NB4 (cell line): ENCODE results near the gene CCNY.

Source experiments
- DNase-seq: peaks from one replicate; pipeline ENCODE4 v3.0.0; 2010; ENCODE audit warnings: low read depth
- H3K4me3 ChIP-seq: one replicate; pipeline ENCODE4 v1.5.1; 2011; ENCODE audit warnings: mild to moderate bottlenecking, low read depth, low read length, moderate library complexity
- MYC ChIP-seq: IDR thresholded peaks from 2 replicates; pipeline ENCODE4 v1.6.1; 2011; ENCODE audit warnings: low read depth, low read length
- POLR2A ChIP-seq: IDR thresholded peaks from 2 replicates; pipeline ENCODE4 v1.6.1; 2011; ENCODE audit warnings: mild to moderate bottlenecking; ENCODE audit not compliant: insufficient read length; ENCODE audit errors: extremely low read depth
- TF ChIP-seq, protein P1 (sequence below): IDR thresholded peaks from 2 replicates; pipeline ENCODE4 v1.6.1; 2011; ENCODE audit warnings: low read depth, low read length
- TF ChIP-seq, protein P2 (sequence below): IDR thresholded peaks from one replicate; pipeline ENCODE4 v1.5.1; 2012; ENCODE audit warnings: low read depth, low read length

CCNY gene

DNA sequence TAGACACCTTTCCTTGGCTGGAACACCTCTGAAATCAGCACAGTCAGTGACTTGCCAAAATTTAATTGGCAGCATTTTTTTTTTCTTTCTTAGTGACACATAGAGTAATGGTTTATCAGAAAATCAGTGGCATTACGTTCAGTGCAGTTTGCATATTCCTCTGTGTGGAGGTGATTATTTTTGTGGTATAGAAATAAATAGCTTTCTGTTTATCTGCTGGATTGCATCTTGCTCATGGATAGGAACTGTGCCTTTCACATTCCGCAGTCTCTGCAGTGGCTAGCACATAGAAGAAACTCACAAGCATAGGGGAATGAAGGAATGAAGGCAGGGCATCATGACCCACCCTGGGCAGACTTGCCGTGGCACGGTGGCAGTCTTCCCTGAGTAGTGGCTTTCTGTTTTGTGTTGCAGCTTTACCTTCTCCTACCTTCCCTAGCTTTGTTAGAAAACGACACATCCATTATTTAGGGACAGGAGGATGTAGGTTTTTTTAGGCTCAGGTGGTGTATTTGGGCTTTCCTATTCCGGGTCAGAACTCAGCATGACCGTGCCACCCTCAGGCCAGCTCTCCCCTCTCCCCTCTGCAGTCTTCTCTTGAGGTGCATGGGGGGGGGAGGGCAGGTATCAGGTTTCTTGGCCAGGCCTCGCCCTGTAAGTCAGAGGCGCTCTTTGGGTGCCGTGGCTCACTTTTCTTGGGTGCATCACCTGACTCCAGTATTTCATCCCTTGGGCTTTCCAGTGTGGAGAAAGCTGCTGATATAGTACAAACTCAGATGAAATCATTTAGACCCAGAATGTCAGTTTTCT, 156.3 kb downstream of the CCNY start:
- no peak for DNase-seq
- TF ChIP-seq, protein P1, sequence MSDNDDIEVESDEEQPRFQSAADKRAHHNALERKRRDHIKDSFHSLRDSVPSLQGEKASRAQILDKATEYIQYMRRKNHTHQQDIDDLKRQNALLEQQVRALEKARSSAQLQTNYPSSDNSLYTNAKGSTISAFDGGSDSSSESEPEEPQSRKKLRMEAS: no peak
- TF ChIP-seq, protein P2, sequence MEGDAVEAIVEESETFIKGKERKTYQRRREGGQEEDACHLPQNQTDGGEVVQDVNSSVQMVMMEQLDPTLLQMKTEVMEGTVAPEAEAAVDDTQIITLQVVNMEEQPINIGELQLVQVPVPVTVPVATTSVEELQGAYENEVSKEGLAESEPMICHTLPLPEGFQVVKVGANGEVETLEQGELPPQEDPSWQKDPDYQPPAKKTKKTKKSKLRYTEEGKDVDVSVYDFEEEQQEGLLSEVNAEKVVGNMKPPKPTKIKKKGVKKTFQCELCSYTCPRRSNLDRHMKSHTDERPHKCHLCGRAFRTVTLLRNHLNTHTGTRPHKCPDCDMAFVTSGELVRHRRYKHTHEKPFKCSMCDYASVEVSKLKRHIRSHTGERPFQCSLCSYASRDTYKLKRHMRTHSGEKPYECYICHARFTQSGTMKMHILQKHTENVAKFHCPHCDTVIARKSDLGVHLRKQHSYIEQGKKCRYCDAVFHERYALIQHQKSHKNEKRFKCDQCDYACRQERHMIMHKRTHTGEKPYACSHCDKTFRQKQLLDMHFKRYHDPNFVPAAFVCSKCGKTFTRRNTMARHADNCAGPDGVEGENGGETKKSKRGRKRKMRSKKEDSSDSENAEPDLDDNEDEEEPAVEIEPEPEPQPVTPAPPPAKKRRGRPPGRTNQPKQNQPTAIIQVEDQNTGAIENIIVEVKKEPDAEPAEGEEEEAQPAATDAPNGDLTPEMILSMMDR: no peak
- no peak for TF ChIP-seq MYC
- no peak for TF ChIP-seq POLR2A
- no peak overlapping the region for H3K4me3 ChIP-seq

DNA sequence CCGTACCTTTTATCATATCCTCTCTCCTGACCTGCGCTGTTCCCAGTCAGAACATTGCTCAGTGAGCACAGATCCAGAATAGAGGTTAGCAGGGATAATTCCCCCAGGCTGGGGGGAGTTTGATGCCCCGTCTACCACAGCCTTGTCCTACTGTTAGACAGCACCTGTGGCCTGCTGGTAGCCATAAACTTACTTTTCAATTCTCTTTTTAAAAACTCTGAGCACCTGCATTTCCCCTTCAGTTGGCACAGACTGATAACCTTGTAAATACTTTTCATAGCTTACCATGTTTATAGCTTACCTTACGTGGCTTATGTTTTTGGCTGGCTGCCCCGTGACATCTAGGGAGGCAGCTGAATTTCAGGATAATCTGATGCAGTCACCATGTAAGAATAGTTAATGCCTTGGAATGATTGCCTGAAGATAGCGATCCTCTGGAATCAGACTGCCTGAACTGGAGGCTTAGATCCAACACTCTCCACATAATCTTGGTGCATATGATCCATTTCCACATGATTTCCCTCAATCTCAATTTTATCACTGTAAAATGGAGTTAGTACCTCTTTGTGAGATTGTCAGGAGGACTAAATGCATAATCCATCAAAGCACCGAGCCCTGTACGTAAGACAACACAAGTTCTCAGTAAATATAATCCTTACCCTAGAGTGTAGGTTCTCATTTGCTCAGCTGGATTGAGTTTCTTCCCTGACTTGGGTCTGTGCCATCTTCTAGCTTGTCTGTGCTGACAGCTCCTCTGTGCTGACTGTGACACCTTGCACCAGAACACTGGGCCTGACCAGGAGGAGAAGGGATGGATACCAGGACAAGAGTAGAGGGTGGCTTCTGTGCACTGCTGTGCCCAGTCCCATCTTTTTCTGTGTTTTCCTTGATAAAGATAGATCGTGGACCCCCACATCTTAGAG, 157.1 kb downstream of the CCNY start:
- no peak for DNase-seq
- TF ChIP-seq, protein P2: no peak
- no peak for TF ChIP-seq MYC
- TF ChIP-seq, protein P1: no peak
- H3K4me3 ChIP-seq: no peak overlapping the region

DNA sequence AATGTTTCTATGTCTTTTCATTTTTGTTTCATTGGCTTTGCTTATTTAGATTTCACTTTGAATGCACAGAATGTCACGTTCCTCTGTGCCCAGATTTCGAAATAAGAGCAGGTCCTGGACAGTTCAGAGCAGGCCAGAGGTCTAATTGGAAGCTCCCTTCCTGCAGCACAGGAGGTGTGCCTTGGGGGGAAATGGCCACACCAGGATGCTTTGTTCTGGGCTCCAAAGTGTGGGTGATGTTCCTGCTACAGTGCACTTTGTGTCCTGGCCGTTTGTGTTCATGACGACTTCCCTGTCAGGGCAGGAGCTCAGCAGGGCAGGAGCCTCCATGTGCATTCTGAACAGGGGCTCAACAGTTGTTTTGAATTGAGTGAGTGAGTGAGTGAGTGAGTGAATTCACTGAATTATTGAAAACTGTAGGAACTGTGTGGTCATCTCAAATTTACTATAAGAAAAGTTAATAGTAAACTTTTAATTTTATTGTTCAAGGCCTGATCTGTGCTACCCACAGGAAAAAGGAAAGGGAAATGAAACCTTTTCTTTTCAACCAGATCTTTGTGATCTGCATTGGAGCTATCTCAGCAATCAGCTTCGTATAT, 159.3 kb downstream of the CCNY start:
- H3K4me3 ChIP-seq: no peak overlapping the region
- TF ChIP-seq, protein P2: no peak
- TF ChIP-seq MYC (no peak), POLR2A (no peak)
- TF ChIP-seq, protein P1: no peak

DNA sequence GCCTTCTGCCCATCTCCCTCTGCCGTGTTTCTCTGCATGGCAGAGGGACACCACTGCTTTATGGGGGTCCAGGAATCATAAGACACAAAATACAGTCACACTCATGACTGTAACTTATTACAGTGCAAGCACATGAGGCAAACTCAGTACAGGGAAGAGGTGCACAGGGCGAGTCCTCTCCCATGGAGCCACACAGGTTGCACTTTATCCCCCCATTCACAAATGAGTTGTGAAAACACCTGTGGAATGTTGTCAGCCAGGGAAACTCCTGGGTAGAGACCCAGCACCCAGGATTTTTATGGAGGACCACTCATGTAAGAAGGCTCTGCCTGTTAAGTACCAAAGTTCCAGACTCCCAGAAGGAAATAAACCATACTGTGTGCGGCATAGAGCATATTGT, 161.6 kb downstream of the CCNY start:
- DNase-seq: no peak
- TF ChIP-seq, protein P1: no peak
- TF ChIP-seq MYC (no peak), POLR2A (no peak)
- TF ChIP-seq, protein P2: no peak
- H3K4me3 ChIP-seq: no peak overlapping the region

More for the DNA sequence above, 159.3 kb downstream of the CCNY start:
- peak; percentile 2 for DNase-seq

DNA sequence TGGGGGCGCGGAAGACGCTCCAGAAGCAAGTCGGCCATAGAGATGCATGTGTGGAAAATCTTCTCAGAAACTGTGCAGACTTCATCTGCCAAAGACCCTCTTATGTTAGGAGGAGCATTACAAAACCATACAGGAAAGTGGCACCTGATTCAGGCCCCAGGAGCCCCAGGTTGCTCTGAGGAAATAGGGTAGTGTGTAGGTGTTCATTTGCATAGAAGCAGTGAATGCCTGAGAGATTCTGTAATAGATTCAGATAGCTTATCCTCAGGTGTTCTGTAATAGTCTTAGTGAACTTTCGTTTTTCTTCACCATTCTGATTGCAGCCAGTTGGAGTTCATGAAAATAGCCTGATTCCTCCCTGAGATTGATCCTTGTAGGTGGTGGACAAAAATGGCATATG, 162.4 kb downstream of the CCNY start:
- DNase-seq: no peak
- TF ChIP-seq, protein P2: no peak
- TF ChIP-seq, protein P1: no peak

More for the DNA sequence above, 162.4 kb downstream of the CCNY start:
- H3K4me3 ChIP-seq: no peak overlapping the region
